Posterior cingulate gyrus (tissue), 11 donors: ENCODE results near the gene ABCB7.
"Not testable (repeated sequence)": the region's sequence is repeated elsewhere in the genome, so short reads cannot be mapped to it uniquely, and the experiment has no call there.

Experiments
- DNase-seq, 10 donors: peaks; one replicate each; pipeline versions ENCODE4 v3.0.0 to v3.0.0-alpha.2; 2020 to 2021; ENCODE audit warnings: mixed read lengths in 3 of 10
- intact Hi-C: fragments of 100-400 bp; cut with DNase I; formaldehyde crosslinking; loops from one replicate; pipeline ENCODE4 v1.15.1; 2023

The ABCB7 gene

DNA sequence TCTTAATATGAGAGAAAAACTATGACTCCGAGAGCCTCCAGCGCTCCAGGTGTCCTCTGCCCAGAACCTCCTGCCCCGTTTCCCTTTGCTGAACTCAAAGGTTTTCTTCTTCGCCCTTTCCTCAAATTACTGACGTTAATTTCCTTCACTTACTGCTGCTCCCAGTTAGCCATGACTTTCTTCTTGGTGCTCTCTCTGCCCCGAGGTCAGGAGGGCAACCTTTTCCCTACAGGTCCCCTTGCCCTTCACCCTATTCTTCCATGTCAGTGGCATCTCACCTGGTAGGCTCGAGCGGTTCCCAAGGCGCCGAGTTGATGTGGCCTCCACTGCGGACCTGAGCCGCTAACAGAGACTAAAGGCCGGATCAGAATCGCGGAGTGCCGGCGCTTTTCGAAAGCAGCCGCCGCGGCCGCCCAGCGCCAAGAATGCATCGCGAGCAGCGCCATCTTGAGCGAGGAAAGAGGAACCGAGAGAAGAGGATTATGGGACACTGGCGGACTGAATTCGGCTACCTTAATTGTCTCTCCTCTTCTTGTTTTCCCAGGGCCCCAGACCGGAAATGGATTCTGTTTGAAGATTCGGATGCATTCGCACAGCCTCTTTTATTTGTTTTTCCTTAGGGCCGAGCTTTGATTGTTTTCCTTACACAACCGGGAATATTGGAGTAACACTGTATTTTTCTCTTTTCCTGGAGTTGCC is at the start of gene ABCB7:
Gene ABCB7, minus strand, starts transcription at position 457 of the 699 bp plus-strand sequence. Its CDS starts 11 bp downstream, at position 446.
- intact Hi-C loops = no loop called here
- DNase-seq = peak; percentile 38 to 88 (median 66)

GRCh38 chrX:75188415-75189206 is 32.5 kb upstream of the ABCB7 start:
- intact Hi-C loops, DNase-seq: not testable (repeated sequence)

DNA sequence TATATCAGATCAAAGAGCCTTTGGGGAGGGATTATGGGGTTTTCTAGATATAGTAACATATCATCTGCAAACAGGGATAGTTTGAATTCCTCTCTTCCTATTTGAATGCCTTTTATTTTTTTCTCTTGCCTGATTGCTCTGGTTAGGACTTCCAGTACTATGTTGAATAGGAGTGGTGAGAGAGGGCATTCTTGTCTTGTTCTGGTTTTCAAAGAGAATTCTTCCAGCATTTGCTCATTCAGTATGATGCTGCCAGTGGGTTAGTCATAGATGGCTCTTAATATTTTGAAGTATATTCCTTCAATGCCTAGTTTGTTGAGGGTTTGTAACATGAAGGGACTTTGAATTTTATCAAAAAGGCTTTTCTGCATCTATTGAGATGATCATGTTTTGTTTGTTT is 25.6 kb upstream of the ABCB7 start:
- intact Hi-C loops = no loop called here
- DNase-seq = no peak

GRCh38 chrX:75179536-75180293 is 23.6 kb upstream of the ABCB7 start:
- DNase-seq = peak in 2 of 10 donors; percentile 67 to 69
- intact Hi-C loops = not testable (repeated sequence)

DNA sequence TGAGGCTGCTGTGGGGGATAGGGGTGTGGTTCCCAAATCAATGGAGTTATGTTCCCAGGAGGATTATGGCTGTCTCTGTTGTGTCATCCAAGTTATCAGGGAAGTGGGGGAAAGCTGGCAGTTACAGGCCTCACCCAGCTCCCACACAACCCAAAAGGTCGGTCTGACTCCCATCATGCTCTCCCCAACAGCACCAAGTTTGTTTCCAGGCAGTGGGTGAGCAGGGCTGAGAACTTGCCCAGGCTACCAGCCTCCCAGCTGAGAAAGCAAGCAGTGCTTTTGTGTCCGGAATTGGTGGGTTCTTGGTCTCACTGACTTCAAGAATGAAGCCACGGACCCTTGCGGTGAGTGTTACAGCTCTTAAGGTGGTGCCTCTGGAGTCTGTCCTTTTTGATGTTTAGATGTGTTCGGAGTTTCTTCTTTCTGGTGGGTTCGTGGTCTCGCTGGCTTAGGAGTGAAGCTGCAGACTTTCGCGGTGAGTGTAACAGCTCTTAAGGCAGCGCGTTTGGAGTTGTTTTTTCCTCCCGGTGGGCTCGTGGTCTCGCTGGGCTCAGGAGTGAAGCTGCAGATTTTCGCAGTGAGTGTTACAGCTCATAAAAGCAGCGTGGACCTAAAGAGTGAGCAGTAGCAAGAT is 16.3 kb upstream of the ABCB7 start:
- peak in 1 of 10 donors; percentile 36 for DNase-seq
- intact Hi-C loops = not testable (repeated sequence)

DNA sequence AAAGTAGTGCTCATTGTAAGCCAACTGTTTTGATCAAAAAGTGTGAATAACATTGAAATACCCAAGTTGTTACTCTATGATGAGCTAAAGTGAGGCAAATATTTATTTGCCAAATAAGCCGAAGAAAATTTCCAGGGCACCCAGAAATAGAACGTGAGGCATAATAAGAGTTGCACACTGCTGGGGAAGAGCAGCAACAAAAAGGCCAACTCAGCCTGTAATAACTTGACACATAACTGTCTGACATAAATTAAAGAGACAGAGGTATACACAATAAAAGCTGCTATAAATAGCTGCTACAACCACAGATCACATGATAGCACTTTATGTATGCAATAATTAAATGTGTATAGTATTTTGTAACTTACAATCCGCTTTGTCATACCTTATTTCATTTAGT is 2.0 kb upstream of the ABCB7 start:
- intact Hi-C loops = no loop called here
- DNase-seq = no peak

- intact Hi-C loops = no loop called here
- DNase-seq = no peak
Measured at GRCh38 chrX:75156531-75156945, 455 bp upstream of the ABCB7 start.

- intact Hi-C loops = no loop called here
- DNase-seq = no peak
Measured at GRCh38 chrX:75155447-75155826, 646 bp downstream of the ABCB7 start.

DNA sequence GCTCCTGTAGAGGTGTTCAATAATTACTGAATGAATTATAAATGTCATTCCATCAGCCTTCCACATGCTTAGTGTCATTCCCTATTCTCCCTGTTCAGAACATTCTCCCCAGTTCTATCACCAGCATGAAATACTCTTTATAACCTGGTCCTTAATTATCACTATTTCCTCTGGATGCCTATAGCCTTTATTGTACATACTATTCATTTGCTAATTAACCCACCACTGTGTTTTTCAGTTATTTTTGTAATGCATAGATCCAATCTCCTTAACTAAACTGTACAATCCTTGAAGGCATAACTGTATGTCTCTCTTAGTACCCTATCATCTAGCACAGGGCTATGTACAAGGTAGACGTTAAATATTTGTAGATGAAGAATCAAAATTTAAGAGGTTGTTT is 1.2 kb downstream of the ABCB7 start:
- DNase-seq = no peak
- intact Hi-C loops = no loop called here

DNA sequence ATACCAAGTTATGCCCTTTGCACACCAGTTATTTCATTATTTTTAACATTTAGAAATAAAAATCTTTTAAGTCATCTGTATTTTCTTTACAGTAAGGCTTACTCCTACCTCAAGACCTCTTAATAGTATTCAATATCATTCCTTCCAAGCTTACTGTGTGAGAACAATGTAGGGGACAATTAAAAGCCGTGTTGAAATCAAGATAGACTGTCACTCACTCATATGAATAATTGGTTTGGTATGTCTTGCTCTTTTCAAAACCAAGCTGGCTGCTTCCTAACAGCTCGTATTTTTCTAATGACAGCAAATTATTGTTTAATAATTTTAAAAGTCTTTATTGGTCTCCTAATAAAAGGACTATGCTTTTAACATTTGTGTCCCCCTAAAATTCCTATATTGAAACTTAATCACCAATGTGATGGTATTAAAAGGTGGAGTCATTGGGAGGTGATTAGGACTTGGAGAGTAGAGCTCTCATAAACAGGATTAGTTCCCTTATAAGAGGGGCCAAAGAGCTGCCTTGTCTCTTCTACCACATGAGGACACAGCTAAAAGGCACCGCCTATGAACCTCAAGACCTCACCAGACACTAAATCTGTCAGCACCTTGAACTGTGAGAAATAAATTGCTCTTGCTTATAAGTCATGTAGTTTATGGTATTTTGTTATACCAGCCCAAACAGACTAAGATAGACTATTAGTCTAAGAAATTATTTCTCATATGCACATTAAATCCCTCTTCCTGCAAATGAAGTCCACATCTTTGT is 4.1 kb downstream of the ABCB7 start:
- intact Hi-C loops = no loop called here
- DNase-seq = no peak

DNA sequence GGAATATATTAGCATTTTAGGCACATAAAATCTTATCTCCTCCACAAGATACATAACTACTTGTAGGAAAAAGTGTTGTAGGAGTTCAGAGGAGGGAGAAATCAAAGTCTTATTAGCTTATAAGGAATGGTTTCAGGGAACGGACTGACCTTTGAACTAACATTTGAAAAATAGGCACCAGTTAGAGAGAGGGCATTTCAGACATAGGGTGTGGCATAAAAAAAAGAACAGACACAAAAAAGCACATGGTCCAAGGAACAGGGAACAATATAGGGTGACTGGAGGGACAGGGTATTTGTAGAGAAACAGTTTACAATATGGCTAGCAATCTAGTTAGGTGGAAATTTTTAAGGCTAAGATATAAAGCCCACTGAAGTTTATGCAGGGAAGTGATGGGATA is 6.4 kb downstream of the ABCB7 start:
- intact Hi-C loops = no loop called here

GRCh38 chrX:75132672-75133071 is 23.4 kb downstream of the ABCB7 start:
- intact Hi-C loops = no loop called here
- no peak for DNase-seq

More for the DNA sequence above, 6.4 kb downstream of the ABCB7 start:
- DNase-seq = no peak

- intact Hi-C loops = no loop called here
- peak in 4 of 10 donors; percentile 2 to 84 (median 41) for DNase-seq
Measured at GRCh38 chrX:75131973-75132627, 24.0 kb downstream of the ABCB7 start.

DNA sequence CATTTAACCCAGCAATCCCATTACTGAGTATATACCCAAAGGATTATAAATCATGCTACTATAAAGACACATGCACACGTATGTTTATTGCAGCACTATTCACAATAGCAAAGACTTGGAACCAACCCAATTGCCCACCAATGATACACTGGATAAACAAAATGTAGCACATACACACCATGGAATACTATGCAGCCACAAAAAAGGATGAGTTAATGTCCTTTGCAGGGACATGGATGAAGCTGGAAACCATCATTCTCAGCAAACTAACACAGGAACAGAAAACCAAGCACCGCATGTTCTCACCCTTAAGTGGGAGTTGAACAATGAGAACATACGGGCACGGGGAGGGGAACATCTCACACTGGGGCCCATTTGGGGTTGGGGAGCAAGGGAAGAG is 27.0 kb downstream of the ABCB7 start:
- DNase-seq, intact Hi-C loops: not testable (repeated sequence)

GRCh38 chrX:75118296-75118695 is 37.8 kb downstream of the ABCB7 start:
- intact Hi-C loops = no loop called here
- no peak for DNase-seq

- intact Hi-C loops = no loop called here
- DNase-seq = no peak
Measured at GRCh38 chrX:75115707-75116413, 40.2 kb downstream of the ABCB7 start.

DNA sequence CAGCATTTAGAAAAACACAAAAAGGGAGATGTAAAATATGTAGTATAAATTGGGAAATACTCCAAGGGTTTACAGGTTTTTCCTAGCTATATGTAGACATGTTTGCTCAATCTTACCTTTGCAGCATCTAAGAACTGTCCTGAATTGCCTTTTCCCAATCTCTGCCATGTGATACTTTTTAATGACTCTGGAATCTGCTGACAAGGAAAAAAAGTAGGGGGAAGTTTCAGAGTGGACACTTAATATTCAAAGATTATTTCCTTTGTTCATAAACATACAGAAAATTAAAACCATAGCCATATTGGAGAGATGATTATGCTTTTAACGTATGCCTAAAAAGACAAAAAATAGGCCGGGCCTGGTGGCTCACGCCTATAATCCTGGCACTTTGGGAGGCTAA is 41.4 kb downstream of the ABCB7 start:
- no peak for DNase-seq
- intact Hi-C loops = no loop called here

- intact Hi-C loops = no loop called here
- DNase-seq = no peak
Measured at GRCh38 chrX:75113664-75114063, 42.4 kb downstream of the ABCB7 start.
